Medulla oblongata (tissue), 1 donor: ENCODE measurements around the gene EDC4.
"Not testable (repeated sequence)": the region's sequence is repeated elsewhere in the genome, so short reads cannot be mapped to it uniquely, and the experiment has no call there.

Source experiments
- DNase-seq: peaks from one replicate; pipeline ENCODE4 v3.0.0-alpha.2; 2015; ENCODE audit errors: extremely low spot score

EDC4 gene

DNA sequence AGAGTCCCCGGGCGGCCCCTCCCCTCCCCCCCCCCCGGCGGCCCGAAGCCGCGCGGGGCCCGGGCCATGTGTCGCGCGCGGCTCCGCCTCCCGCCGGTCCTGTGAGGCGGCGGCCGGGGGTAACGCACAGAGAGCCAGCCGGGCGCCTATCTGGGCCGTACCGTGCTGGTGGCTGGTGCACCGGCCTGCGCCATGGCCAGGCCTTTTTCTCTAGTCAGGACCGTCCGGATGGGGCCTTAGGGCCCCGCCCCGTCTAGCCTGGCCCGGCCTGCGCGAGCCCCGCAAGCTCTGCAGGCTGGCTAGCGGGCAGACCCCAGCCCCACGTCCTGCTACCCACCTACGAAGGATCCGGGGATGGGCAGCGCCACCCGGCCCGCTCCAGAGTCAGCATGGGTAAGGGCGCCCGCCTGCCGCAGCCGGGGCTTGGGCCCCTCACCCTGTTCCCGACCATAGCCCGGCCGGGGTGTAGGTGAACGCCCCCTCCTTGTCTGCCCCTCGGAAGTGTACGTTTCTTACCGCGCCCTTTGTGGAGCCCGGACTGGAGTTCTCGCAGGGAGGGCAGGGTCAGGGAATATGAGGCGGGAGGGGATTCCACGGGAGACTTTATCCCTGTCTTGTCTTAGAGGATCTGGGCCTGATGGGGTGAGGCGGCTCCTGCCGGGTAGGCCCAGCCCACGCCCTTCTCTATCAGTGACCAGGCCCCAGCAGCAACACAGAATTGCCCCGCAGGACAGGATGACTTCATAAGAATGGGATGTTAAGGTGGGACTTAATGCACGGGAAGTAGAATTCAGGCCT, 25.6 kb upstream of the EDC4 start, which contains the start of gene CENPT:
TSS of gene CENPT (minus strand) at position 630 of the 798 bp plus-strand sequence. CDS start 13,834 bp downstream, outside the sequence.
- DNase-seq = no peak

DNA sequence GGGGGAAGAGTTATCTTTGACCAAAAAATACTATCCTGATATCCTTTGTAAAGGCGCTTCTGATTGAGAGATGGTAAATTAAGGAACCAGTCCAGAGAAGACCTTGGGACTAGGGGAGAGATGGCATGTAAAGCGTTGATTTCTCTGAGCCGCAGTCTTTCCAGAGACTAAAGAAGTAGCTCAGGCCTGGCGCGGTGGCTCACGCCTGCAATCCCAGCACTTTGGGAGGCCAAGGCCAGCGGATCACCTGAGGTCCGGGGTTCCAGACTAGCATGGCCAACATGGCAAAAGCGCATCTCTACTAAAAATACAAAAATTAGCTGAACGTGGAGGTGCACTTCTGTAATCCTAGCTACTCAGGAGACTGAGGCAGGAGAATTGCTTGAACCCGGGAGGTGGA, 24.7 kb upstream of the EDC4 start:
- no peak for DNase-seq

DNA sequence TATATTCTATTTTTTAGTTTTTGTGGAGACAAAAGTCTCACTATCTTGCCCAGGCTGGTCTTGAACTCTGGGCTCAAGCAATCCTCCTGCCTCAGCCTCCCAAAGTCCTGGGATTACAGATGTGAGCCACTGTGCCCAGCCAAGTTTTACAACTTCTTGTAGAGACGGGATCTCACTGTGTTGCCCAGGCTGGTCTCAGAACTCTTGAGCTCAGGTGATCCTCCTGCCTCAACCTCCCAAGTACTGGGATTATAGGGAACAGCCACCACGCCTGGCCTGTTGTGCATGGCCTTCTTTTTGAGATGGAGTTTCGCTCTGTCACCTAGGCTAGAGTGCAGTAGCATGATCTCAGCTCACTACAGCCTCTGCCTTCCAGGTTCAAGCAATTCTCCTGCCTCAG, 19.2 kb upstream of the EDC4 start:
- DNase-seq = no peak

DNA sequence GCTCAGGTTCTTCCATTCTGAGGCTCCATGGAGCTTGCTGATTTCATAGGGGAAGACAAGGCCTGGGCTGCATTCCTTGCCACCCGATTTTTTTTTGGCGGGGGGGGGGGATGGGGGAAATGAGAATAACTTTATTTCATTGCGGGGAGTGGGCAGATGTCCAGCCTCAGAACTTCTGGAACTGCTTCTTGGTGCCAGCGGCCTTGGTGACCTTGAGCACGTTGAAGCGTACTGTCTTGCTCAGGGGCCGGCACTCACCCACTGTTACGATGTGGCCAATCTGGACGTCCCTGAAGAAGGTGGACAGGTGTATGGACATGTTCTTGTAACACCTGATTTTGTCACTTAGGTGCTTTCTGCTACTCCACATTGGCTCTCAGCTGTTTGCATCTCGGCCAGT, 17.1 kb upstream of the EDC4 start:
- DNase-seq = no peak

DNA sequence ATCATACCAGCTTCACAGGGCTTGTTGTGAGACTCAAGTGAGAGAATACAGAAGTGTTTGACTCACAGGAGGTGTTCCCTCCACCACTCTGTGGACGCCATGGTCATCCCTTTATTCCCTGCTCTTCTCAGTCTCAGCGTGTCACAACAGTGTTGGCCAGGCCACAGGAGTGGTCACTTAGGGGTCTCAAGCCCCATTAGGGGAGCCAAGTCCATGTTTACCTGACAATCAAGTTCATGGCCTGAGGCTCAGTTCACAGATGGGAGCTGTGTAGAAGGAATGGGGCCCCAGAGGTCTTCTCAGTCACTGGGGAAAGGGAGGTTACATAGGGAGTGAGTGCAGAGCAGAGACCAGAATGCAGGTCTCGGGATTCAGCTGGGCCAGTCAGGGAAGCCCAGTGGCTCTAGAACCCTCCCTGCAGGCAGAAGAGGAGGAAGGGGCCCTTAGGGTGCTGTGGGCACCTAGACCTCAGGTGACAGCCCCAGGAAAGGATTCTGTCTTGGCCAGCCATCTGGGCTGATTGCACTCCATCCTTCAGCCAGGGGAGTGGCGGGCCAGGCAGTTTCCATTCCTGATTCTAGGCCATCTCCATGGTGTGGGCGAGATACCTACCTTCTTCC, 15.8 kb upstream of the EDC4 start:
- no peak for DNase-seq

DNA sequence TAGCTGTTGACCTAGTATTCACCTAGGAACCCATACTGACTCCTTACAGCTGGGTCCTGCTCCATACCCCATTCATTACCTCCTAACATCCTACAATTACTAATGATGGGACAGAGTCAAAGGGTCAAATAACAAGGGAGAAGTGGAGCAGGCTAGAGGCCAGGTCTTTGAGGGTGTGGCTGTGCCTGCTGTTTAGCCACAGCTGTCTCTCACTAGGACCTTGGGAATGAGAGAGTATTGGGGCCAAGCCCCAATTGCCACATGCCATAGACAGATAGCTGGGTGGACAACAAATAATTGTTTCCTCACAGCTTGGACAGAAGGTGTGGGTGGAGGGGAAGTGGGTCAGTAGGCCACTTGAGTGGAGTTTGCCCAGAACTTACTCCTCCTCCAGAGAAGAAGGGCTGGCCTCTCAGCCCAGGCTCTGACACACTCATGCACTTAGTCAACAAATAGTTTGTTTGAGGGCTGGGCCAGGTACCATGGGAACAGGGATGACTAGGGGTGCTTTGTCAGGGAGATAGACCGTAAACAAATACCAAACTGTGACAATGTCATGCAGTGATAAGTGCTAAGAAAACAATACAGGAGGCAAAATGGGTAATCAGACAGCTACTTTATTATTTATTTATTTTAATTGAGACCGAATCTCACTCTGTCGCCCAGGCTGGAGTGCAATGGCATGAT, 15.2 kb upstream of the EDC4 start:
- peak; percentile 56 for DNase-seq

DNA sequence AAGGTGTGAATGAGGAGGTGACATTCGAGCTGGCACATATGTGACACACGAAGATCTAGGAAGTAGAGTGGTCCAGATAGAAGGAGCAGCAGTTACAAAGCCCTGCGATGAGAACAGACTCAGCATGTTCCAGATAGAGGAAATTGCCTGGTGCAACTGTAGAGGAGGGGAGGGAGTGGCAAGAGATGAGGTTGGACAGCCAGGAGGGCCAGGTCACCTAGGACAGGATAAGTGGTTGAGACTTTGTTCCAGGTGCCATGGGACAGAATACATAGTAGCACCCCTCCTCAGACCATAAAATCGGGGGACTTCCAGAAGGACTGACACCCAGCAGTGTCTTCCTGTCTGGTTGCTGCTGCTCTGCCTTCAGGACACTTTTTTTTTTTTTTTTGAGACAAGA, 14.4 kb upstream of the EDC4 start:
- DNase-seq = no peak

DNA sequence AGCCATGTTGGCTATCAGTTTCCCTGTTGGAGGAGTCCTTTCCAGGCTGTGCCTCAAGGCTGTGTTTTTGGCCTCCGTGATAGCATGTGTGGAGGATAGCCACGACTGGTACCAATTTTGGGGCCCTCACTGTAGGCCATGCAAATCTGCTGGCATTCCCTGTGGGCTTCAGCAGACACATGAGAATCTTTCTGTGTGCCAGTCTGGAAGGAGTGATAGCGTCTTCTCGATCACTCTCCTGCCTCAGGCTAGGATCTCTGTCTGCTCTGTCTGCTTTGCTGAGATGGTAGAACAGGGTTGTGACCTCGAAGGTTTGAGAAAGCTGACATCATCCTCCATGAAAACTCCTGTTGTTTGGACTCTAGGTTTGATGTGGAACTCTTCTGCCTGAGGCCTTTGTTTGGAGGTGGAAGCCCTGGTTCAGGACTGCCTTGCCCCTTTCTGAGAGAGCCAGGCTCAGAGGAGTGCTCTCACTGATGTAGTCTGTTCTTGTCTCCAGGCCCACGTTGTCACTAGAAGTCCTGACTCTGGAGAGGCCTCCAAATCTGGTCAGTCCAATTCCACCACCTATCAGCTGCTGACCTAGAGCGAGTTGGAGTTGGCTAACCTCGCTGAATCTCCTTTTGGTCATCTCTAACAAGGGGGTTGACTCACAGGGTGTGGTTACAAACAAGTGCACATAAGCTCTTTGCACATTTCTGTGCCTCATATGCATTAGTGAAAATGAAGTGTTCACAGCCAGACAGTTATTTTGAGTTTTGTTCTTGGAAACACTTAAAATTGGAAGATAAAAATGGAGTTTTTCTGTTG, 12.1 kb upstream of the EDC4 start:
- DNase-seq = no peak

DNA sequence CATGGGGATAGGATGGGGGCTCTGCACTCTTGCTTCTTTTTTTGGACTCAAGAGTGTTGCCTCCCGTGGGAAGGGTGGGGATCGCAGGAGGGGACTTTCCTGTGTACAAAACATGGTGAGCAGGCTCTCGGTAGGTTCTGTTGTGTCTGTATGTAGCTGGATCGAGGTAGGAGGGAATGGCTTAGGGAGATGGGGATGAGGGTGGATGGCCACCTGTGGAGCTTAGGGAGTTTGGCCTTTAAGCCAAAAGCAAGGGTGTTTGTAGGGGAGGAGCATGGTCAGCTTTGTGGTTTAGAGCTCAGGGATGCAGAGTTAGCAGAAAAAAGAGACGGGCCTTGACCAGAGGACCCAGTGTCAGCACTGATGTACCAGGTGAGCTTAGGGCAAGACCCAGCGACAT, 11.0 kb upstream of the EDC4 start:
- no peak for DNase-seq

DNA sequence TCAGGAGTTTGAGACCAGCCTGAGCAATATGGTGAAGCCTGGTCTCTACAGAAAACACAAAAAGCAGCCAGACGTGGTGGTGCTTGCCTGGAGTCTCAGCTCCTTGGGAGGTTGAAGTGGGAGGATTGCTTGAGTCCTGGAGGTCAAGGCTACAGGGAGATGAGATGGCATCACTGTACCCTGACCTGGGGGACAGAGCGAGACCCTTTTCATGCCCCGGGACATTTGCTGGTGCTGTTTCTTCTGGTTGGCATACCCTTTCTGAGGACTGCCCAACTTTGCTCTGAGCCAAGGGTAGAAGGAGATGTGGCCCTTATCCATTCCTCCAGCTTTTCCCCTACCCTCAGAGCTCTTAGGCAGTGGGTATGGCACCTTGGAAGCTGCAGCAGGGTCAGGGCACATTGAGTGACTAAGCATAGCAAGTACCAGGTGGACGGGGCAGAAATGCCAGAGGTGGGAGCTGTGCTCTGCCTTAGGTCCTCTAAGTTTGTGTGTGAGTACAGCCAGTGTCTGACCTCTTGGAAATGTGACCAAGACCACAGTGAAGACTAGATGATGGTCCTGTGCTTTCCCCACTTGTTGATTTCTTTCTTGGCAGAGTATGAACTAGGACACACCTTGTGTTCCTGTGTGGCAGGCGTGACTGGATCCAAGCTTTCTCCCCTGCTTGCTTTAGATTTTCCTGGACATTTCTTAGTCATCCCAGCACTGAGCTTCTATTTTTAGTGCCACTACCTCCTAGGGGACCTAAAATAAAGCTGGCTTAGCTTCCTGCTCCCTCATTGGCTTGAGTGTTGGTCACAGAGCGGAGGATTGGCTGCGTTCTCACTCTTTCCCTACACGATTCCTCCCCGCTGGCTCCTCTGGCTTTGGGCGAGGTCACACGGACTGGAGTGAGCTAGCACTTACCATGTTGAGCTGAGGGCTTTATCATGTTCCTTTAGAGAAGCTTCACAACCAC, 9.9 kb upstream of the EDC4 start:
- no peak for DNase-seq

DNA sequence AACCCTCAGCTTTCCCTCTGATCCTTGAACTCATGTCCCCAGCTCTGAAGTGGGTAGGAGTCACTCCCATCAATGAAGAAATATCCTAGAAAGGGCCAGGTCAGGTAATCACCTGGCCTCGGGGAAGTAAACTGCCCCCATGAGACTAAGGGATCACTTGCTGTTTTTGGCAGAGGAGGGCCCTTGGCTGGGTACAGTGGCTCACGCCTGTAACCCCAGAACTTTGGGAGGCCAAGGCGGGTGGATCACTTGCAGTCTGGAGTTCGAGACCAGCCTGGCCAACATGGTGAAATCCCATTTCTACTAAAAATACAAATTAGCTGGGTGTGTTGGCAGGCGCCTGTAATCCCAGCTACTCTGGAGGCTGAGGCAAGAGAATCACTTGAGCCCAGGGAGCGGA, 8.8 kb upstream of the EDC4 start:
- not testable (repeated sequence) for DNase-seq

DNA sequence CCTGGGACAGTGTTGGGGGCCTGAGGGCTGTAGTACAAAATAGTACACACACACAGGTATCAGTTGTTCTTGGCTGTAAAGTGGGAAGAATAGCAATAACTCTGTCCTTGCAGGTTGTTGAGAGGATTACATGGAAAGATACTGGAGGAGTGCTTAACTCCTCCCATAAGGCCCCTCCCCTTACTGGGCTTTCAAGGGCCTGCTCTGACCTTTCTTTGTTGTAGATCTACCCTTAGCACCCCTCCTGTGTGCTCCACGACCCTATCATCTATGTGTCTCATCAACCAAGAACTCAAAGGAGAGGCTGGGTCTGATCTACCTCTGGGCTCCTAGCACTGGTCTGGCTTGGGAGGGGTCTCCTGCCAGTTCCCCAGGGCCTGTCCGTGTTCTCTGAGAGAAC, 8.3 kb upstream of the EDC4 start:
- DNase-seq = no peak

DNA sequence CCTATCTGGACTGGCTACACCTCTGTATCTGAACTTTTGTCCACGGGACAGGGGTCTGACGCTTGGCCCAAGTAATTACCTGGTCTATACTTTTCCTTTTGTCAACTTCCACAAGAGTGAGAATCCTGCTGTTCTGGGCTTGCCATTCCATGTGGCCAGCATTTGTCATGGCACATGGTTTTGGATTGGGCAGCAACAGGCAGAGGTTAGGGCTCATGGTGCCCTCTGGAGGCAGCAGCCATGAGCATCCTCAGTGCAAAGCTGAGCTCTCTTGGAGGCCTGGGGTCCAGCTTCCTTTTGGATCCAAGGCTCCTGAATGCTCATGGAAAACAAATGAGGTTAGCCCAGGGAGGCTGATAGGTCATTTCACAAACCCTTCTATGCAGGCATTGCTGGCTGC, 7.5 kb upstream of the EDC4 start:
- DNase-seq = no peak

DNA sequence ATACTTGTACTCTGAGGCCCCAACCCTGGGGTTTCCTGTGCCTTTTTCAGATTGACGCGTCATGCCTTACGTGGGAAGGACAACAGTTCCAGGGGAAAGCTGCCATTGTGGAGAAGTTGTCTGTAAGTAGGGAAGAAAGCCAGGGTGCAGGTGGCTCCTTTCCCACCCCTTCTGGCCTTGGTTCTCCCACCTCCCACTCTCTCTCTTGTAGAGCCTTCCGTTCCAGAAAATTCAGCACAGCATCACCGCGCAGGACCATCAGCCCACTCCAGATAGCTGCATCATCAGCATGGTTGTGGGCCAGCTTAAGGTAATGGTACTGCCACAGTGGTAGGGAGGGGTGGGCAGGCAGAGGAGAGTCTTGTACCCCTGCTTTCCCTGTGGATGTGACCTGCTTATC, 4.6 kb upstream of the EDC4 start:
- DNase-seq = no peak

DNA sequence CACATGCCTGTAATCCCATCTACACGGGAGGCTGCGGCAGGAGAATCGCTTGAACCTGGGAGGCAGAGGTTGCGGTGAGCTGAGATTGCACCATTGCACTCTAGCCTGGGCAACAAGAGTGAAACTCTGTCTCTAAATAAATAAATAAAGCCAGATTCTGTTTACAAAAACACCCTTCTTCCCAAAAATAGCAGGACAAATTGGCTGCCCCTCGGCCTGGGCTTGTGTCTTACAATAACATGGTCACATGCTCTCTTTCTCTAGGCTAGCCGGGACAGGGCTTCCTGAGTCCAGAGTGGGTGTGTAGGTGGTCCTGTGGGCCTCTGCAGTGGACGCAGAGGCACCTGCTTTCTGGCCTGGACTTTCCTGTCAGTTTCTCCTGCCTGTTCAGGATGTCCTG, 3.2 kb upstream of the EDC4 start:
- no peak for DNase-seq

DNA sequence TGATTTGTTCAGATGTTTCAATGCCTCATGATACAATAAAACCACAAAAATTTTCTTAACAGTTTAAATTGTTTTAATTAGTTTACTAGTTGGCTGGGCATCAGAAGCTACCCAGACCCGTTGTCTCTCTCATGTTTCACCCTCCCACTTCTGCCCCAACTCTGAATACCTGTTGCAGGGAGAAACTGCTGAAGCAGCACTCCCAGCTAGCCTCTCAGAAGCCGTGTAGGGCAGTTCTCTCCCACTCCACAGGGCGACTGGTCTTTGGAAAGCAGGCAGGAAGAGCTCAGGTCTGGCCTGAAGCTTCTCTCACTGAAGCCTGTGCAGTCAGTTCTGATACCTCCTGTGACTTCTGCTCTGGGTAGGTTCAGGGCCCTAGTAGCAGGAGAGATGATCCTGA, 1.6 kb upstream of the EDC4 start:
- DNase-seq = no peak

DNA sequence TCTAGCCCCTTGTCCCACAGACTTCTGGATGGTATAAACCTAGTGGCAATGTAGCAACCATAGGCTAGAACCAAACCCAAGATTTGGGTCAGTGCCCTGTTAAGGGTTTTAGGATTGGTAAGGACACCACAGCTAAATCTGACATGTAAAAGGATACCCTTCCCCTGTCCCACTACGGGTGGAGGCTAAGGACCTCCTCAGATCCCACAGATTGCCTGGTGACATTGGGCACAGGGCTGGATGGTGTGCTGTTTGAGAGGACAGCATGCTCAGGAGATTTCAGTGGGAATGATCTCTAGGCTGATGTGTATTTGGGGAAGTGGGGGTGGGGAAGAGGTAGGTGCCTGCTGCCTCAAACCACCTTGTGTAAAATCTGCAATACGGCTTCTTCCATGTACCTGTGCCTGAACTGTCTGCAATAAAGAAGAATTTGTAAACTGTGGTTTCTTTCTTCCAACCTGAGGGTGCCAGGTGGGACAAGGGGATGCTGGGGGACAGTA, 671 bp upstream of the EDC4 start:
- no peak for DNase-seq

DNA sequence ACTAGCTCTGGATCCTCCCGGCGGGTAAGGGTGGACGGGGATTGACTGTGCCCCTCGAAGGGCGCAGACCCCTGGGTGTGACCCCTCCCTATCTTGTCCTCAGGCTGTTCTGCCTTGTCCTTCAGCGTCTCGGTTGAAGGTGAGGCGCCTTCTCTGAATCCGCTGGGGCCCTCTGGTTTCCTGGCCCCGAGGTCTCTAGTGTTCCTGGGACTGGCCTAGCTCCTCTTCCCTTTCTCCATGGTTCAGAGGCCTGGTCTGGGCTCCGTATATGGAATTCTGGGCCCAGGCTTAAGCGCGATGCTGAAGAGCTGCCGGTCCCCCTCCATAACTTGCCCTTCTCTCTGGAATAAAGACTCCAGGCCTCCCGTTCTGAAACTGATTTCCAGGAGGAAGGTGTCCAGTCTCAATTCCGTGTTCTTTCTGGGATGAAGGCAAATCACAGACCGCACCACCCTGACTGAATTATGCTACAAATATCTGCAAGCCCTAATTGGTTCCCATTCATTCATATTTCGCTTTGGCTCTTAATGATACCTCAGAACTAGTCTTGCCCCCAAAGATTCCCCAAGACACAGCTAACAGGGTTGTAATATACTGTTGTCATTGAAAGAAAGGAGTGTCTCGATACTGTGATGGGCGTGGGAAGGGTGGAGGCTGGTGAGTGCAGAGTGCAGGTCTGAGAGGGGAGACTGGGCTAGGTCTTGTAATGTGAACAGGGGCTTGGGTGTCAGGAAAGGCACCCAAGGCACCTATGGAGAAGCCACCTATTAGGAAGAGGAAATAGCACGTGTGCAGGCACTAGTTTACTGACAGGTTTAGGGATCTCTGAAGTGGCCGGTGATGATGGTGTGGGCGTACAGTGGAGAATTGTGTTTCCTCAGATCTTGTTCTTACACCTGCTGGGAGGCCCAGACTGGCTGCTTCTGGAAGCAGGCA, 851 bp downstream of the EDC4 start:
- DNase-seq = no peak

DNA sequence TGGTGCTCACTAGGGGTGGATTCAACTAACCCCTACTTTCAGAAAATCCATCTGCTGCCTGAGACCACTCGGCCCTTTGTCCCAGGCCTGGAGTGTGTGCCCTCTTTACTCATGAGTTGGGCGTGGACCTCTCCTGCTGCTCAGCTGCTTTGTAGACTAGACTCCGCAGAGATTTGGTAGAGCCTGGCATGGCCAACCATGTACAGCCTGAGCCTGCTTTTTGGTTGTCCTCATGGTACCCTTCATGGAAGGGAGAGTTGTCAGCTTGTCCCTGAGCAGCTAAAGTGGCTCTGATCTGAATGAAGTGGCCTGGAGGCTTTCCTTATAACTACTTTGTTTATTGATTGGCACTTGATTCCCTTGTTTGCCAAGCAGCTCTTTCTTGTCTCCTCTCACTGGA, 1.5 kb downstream of the EDC4 start:
- DNase-seq = no peak

DNA sequence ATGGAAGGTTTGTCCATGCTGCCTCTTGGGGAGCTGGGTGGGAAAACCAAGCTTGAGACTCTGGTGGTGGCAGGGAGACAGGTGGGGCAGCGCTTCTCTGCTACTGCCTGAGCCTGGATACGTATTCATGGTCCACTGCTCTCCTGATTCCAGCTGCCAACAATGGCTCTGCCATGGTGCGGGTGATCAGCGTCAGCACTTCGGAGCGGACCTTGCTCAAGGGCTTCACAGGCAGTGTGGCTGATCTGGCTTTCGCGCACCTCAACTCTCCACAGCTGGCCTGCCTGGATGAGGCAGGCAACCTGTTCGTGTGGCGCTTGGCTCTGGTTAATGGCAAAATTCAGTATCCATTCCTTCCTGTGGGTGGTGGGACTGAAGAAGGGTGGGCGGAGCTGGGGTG, 4.2 kb downstream of the EDC4 start:
- no peak for DNase-seq
